Measurements from ENCODE around the gene SH2B2.

Gene SH2B2

DNA sequence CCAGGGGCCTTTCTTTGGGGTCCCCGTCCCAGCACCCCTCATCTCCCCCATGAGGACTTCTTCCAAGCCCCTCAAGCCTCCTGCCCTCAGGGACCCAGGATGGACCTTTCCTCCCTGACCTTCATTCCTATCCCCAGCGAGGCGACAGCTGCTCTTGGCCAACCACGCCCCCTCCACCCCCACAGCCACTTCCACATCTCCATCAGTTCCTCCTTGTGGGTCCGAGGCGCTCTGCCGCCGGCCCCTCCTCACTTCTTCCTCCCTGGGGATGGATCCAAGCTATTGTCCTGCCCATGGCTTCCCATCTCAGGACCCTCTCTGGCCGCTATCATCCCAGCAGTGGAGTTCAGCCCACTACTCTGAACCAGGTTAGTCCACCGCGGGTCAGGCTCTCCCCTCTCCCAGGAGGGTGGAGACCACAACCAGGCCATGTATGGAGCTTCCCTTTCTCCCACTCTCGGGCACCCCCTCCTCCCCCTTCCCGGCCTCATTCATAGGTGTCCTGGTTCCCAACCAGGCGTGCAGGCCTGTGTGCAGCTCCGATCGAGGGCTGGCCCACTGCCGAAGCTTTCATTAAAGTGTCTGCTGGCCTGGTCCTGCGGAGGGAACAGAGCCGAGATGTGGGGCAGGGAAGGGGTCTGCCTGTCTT is 1.7 kb upstream of the SH2B2 start:
- H4K91ac ChIP-seq (ENCODE audit: low read depth, low read length, poor library complexity) = no peak overlapping the region

DNA sequence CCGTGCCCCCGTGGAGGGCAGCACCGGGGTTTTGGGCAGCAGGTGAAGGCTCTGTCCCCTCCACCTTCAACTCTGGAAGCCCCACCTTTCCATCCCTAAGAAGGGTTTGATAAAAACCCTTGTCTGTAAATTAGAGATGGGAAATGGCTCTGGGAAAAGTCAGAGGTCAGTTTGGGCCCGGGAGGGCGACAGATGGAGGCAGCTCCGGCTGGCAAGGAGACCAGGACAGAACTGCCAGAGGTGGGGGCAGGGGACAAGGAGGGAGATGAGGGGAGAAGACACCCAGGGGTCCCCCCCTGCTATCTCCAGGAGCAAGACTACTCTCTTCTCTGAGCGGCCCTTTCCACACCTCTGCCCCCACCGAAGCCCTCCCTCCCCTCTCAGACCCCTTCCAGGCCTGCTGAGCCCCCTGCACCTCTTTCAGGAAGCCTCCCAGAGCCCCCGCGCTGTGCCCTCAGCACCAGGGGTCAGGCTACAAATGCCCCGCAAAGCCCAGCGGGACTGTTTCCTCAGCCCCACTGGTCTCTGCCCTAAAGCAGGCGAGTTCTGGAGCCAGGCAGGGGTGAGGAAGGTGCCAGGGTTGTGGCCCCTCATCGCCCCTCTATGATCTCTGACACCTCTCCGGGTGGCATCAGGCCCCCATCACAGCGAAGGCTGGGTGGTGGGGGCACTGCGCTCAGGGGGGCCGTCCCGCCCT is 980 bp upstream of the SH2B2 start:
- H2BK15ac ChIP-seq (ENCODE audit: low read length) = peak overlapping the region; percentile 98
- no peak overlapping the region for H4K91ac ChIP-seq (ENCODE audit: low read depth, low read length, poor library complexity)
- peak overlapping the region; percentile 99 for H2AFZ ChIP-seq (ENCODE audit: low read length)
- H3K23ac ChIP-seq (ENCODE audit: low read depth, low read length, poor library complexity) = peak overlapping the region; percentile 91
- peak overlapping the region; percentile 63 for H3K14ac ChIP-seq (ENCODE audit: low read length)
- WGBS, 2 donors (ENCODE audit: extremely low coverage in 2 of 2, insufficient read length in 2 of 2, insufficient replicate concordance in 1 of 2) = no CpG with 5 or more reads among the region's 19 CpGs
- H3K4ac ChIP-seq (ENCODE audit: low read length) = no peak overlapping the region
- no peak overlapping the region for H2BK120ac ChIP-seq (ENCODE audit: low read depth, low read length)
- peaks cover 5% of the 10 kb centered on the region for H3K79me1 ChIP-seq (ENCODE audit: low read depth, low read length)
- H3K36me3 ChIP-seq (replicated peaks in 1 of 2; ENCODE audit: control insufficient read depth in 2 of 2, insufficient read depth in 2 of 2, low read length in 2 of 2) = no peaks in the 10 kb centered on the region
- DNase-seq (ENCODE audit: low spot score) = no peak
- H3K27me3 ChIP-seq (ENCODE audit: control insufficient read depth in 3 of 3, insufficient read depth in 3 of 3, low read depth in 1 of 3, low read length in 3 of 3) = no peaks in the 10 kb centered on the region
- no peak overlapping the region for H3K27ac ChIP-seq (replicated peaks; ENCODE audit: low read length)
- peak overlapping the region; percentile 96 for H3K9ac ChIP-seq (ENCODE audit: low read depth, low read length, poor library complexity)
- H3K4me3 ChIP-seq (ENCODE audit: low read length in 2 of 2) = peak overlapping the region; percentile 86 to 95
- H3K4me2 ChIP-seq (ENCODE audit: insufficient read depth, low read length, poor library complexity, severe bottlenecking) = peak overlapping the region; percentile 84
- H3K18ac ChIP-seq (ENCODE audit: low read length) = peak overlapping the region; percentile 100
- no peaks in the 10 kb centered on the region for H3K9me3 ChIP-seq (replicated peaks in 1 of 2; ENCODE audit: control insufficient read depth in 2 of 2, insufficient read depth in 1 of 2, low read depth in 1 of 2, low read length in 2 of 2)
- H4K8ac ChIP-seq (ENCODE audit: low read depth, low read length) = no peak overlapping the region
- peaks cover 21 to 26% of the 10 kb centered on the region in 2 donors for H3K4me1 ChIP-seq (ENCODE audit: control insufficient read depth in 2 of 2, insufficient read depth in 1 of 2, low read depth in 1 of 2, low read length in 2 of 2)
- no peak overlapping the region for H2BK12ac ChIP-seq (ENCODE audit: low read length)
- peak overlapping the region; percentile 66 for H2BK5ac ChIP-seq (ENCODE audit: low read length)
- peak overlapping the region; percentile 96 for H2AK5ac ChIP-seq (ENCODE audit: low read depth, low read length)

More for the DNA sequence above, 1.7 kb upstream of the SH2B2 start:
- Histone ChIP-seq H2AFZ (ENCODE audit: low read length) (no peak overlapping the region), H3K9ac (ENCODE audit: low read depth, low read length, poor library complexity) (no peak overlapping the region), H3K27ac (replicated peaks; ENCODE audit: low read length) (no peak overlapping the region), H3K79me1 (ENCODE audit: low read depth, low read length) (peaks cover 8% of the 10 kb centered on the region), H2BK15ac (ENCODE audit: low read length) (peak overlapping the region; percentile 98), H3K27me3 (ENCODE audit: control insufficient read depth in 3 of 3, insufficient read depth in 3 of 3, low read depth in 1 of 3, low read length in 3 of 3) (no peaks in the 10 kb centered on the region), H2BK5ac (ENCODE audit: low read length) (peak overlapping the region; percentile 19), H3K9me3 (replicated peaks in 1 of 2; ENCODE audit: control insufficient read depth in 2 of 2, insufficient read depth in 1 of 2, low read depth in 1 of 2, low read length in 2 of 2) (no peaks in the 10 kb centered on the region), H3K4me1 (ENCODE audit: control insufficient read depth in 2 of 2, insufficient read depth in 1 of 2, low read depth in 1 of 2, low read length in 2 of 2) (peaks cover 21 to 26% of the 10 kb centered on the region in 2 donors), H3K4me3 (ENCODE audit: low read length in 2 of 2) (no peak overlapping the region), H2AK5ac (ENCODE audit: low read depth, low read length) (peak overlapping the region; percentile 96), H2BK12ac (ENCODE audit: low read length) (no peak overlapping the region), H4K8ac (ENCODE audit: low read depth, low read length) (no peak overlapping the region), H3K4me2 (ENCODE audit: insufficient read depth, low read length, poor library complexity, severe bottlenecking) (no peak overlapping the region), H3K23ac (ENCODE audit: low read depth, low read length, poor library complexity) (peak overlapping the region; percentile 91), H3K14ac (ENCODE audit: low read length) (no peak overlapping the region), H3K4ac (ENCODE audit: low read length) (no peak overlapping the region), H2BK120ac (ENCODE audit: low read depth, low read length) (no peak overlapping the region), H3K18ac (ENCODE audit: low read length) (peak overlapping the region; percentile 19), H3K36me3 (replicated peaks in 1 of 2; ENCODE audit: control insufficient read depth in 2 of 2, insufficient read depth in 2 of 2, low read length in 2 of 2) (no peaks in the 10 kb centered on the region)
- WGBS, 2 donors (ENCODE audit: extremely low coverage in 2 of 2, insufficient read length in 2 of 2, insufficient replicate concordance in 1 of 2) = no CpG with 5 or more reads among the region's 19 CpGs
- no peak for DNase-seq (ENCODE audit: low spot score)

DNA sequence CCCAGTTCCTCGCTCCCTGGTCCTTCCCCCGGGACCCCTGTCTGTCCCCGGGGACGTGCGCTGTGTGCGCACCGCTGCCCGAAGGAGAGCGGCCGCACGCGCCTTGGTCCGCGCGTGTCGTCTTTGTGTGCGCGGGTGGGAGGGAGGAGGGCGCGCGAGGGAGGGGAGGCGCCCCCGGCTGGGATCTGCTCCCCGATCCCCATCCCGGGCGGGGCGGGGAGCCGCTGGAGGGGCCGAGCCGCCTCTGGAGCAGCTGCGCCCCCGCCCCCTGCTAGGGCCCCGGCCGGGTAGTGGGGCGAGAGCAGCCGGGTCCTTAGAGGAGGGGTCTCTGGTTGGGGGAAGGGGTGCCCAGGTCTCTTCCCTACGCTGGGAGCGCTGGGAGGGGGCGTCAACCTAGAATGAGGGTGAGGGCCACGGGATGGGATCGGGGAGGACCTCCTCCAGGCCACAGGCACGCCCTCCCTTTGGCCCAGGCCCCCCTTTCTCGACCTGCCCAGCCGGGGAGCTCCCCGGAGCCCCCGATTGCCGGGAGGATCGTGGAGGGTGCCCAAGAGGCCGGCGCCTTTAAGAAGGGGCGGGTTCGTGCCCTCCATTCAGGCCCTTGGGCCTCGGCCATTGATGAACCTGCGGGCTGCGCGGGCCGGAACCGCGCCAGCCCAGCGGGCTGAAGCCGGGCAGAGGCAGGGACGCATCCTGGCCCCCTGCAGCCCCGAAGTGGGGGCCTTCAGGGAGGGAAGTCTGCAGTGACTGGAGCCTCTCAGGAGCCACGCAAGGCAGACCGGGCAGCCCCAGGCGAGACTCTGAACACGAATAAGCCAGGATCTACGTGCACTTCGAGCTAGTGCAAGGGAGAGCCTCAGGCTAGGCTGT is 678 bp downstream of the SH2B2 start:
- peak overlapping the region; percentile 6 for H3K4ac ChIP-seq (ENCODE audit: low read length)
- H3K18ac ChIP-seq (ENCODE audit: low read length) = peak overlapping the region; percentile 97
- peaks cover 21 to 26% of the 10 kb centered on the region in 2 donors for H3K4me1 ChIP-seq (ENCODE audit: control insufficient read depth in 2 of 2, insufficient read depth in 1 of 2, low read depth in 1 of 2, low read length in 2 of 2)
- peak overlapping the region; percentile 99 for H3K14ac ChIP-seq (ENCODE audit: low read length)
- peak overlapping the region; percentile 95 for H3K23ac ChIP-seq (ENCODE audit: low read depth, low read length, poor library complexity)
- H3K9me3 ChIP-seq (replicated peaks in 1 of 2; ENCODE audit: control insufficient read depth in 2 of 2, insufficient read depth in 1 of 2, low read depth in 1 of 2, low read length in 2 of 2) = no peaks in the 10 kb centered on the region
- peak overlapping the region; percentile 82 for H2BK5ac ChIP-seq (ENCODE audit: low read length)
- peak overlapping the region; percentile 95 for H3K4me3 ChIP-seq (ENCODE audit: low read length in 2 of 2)
- H3K79me1 ChIP-seq (ENCODE audit: low read depth, low read length) = peaks cover 5% of the 10 kb centered on the region
- H3K9ac ChIP-seq (ENCODE audit: low read depth, low read length, poor library complexity) = peak overlapping the region; percentile 99
- DNase-seq (ENCODE audit: low spot score) = peak; percentile 41
- no peak overlapping the region for H4K91ac ChIP-seq (ENCODE audit: low read depth, low read length, poor library complexity)
- no CpG with 5 or more reads among the region's 69 CpGs for WGBS, 2 donors (ENCODE audit: extremely low coverage in 2 of 2, insufficient read length in 2 of 2, insufficient replicate concordance in 1 of 2)
- H2AK5ac ChIP-seq (ENCODE audit: low read depth, low read length) = peak overlapping the region; percentile 61
- peak overlapping the region; percentile 97 for H3K4me2 ChIP-seq (ENCODE audit: insufficient read depth, low read length, poor library complexity, severe bottlenecking)
- peak overlapping the region; percentile 97 for H2BK12ac ChIP-seq (ENCODE audit: low read length)
- peak overlapping the region; percentile 24 for H4K8ac ChIP-seq (ENCODE audit: low read depth, low read length)
- no peaks in the 10 kb centered on the region for H3K36me3 ChIP-seq (replicated peaks in 1 of 2; ENCODE audit: control insufficient read depth in 2 of 2, insufficient read depth in 2 of 2, low read length in 2 of 2)
- no peak overlapping the region for H3K27ac ChIP-seq (replicated peaks; ENCODE audit: low read length)
- peak overlapping the region; percentile 97 for H2AFZ ChIP-seq (ENCODE audit: low read length)
- H3K27me3 ChIP-seq (ENCODE audit: control insufficient read depth in 3 of 3, insufficient read depth in 3 of 3, low read depth in 1 of 3, low read length in 3 of 3) = no peaks in the 10 kb centered on the region
- H2BK120ac ChIP-seq (ENCODE audit: low read depth, low read length) = no peak overlapping the region
- peak overlapping the region; percentile 94 for H2BK15ac ChIP-seq (ENCODE audit: low read length)

All from neuronal stem cell (in vitro differentiated cells).